ENCODE measurements around the gene ZBTB20.

DNA sequence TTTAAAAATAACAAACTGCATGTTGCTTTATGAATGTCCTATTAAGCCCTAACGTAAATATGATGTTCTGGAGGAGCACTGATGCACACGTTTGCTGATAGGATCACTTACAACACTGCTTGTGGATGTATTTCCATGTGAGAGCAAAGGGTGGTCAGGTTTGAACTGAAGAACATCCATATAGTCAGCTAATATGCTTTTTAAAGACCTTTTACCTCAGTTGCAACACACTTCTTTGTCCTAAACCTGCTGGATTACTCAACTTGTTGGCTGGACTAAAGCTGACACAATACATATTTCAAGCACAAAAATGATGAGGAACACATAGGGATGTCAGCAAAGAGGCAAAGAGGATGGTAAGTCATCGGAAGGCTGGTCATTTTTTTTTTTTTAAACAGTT is 666.6 kb downstream of the ZBTB20 start:
- TF ChIP-seq, protein P1, sequence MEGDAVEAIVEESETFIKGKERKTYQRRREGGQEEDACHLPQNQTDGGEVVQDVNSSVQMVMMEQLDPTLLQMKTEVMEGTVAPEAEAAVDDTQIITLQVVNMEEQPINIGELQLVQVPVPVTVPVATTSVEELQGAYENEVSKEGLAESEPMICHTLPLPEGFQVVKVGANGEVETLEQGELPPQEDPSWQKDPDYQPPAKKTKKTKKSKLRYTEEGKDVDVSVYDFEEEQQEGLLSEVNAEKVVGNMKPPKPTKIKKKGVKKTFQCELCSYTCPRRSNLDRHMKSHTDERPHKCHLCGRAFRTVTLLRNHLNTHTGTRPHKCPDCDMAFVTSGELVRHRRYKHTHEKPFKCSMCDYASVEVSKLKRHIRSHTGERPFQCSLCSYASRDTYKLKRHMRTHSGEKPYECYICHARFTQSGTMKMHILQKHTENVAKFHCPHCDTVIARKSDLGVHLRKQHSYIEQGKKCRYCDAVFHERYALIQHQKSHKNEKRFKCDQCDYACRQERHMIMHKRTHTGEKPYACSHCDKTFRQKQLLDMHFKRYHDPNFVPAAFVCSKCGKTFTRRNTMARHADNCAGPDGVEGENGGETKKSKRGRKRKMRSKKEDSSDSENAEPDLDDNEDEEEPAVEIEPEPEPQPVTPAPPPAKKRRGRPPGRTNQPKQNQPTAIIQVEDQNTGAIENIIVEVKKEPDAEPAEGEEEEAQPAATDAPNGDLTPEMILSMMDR (IDR thresholded peaks at IDR 0.05 in 8 of 11, conservative IDR thresholded peaks at IDR 0.05 in 3 of 11): no peak
- TF ChIP-seq POLR2A (IDR thresholded peaks at IDR 0.05): no peak
- no peak for TF ChIP-seq POLR2AphosphoS5 (IDR thresholded peaks at IDR 0.05)

Measured in spleen (tissue), 7 donors.